GF-D8 (cell line): ENCODE measurements around the gene ROR2.

Experiments
- DNase-seq: peaks from one replicate; lab custom pipeline; 2025; lab: John Stamatoyannopoulos, UW

ROR2 gene

DNA sequence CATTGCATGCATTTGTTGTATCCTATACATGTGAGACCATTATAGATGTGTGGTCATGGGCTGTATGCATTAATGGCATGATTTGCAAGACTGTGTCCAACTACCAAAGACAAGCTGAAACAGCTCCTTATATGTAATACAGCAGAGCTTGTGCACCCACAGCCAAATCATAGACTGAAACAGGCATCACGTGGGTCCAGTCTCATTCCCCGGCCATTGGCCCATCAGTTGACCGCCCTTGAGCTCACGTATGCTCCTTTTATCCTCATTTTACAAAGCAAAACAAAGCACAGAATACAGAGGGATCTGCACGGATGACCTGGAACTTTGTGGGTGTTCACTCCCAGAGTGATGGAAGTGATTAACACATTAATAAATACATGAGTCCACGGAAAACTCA is 109.1 kb downstream of the ROR2 start:
- DNase-seq: no peak

DNA sequence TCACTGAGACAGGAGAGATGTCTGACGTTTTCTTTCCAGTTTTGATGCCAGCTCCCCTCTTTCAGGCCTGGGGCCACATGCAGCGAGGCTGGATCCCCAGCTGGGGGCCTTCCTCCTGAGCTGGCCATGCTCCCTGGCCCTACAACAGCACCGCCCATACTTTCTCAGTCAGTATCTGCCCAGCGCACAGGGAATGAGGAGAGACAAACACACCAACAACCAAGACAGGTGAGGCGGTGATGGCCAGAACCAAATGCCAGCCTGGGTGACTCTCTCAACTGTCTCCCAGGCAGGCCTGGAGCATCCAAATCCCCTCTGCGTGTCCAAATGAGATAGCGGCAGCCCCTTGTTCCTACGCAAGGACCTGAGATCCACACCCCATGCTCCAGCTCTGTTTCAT is 109.6 kb downstream of the ROR2 start:
- no peak for DNase-seq

DNA sequence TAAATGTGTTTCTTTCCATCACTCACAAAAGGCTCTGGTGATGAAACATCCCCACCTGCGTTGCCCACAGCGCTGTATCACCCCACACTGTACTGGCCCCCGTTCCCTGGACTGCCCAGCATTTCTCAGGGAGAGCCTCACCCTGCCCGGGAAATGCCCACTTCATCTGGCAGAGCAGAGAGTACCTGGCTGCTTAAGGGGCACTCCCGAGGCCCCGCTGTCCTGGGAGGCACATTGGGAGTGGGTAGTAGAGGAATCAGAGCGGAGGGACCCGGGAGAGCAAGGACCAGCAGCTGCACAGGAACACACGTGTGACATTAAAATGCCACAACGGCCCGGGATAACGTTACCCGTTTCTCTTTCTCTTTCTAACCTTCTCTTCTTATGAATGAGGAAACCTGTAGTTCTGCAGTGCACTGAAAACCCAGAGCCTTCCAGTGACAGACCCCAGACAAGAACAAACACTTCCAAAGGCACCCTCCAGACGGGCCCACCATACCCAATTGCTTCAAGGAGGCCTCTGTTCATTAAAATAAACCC is 110.0 kb downstream of the ROR2 start:
- no peak for DNase-seq

DNA sequence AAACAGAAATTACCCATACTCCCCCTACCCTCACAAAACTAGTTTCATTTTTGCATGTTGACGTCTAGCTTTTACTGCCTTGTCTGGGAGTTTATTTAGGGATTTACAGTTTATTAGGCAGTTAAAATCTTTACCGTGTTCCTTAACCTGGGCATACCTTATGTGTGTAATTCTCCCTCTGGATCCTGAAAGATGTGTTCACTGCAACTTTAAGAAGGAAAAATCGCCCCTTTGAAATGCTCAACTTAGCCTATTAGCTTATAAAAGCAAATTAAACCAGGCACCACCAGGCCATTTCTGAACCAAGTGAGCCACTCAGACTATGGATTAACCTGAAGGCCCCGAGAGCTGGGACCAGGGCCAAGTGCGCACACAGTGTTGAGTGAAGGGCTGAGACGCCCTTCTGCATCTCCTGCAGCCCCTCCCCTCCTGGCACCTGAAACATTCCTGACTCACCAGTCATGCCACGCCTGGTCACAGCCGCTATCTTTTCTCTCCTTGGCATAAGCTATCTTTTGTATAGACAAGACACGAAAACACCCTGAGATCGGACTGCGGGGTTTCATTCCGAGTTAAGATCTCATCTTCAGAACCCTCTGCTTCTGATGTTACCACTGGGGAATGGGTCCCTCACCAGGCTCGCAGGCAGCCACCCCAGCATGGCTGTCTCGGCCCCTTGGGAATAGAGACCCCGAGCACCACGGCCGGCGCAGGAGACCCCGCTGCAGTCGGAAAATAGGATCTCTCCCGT is 111.9 kb downstream of the ROR2 start:
- DNase-seq: no peak

DNA sequence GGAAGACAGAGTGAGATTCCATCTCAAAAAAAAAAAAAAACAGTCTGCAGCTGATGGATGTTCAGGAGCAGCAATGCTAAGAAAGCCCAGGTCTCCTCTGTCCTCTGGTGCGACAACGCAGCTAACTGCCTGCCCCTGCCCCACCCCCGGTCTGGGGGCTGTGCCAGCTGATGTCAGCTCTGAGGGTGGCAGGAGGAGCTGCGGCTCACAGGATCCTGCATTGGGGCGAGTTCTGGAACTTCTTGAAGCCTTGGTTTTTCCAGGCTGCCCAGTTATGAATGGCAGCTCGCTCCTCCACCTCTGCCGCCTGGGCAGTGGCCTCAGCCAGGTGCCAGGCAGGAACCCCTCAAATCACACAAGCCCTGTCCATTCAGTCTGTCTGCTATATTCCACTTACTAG is 113.5 kb downstream of the ROR2 start:
- no peak for DNase-seq

DNA sequence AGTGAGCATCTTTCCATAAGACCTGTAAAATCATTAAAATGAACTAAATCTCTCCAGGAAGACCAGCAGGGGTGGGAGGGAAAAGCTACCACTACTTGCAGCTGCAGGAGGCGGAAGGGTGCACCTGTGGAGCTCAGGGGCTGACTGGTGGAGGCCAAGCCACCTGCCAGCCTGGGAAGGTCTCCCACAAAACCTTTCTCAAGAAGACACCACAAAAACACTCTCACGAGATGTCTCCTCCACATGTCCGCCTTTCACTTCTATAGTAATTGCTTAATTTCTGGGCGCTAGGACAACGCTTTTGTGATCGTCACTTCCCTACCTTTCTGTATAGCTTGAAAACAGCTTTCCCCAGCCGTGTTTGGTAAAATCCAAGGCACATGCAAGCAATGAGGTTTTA is 114.4 kb downstream of the ROR2 start:
- no peak for DNase-seq

DNA sequence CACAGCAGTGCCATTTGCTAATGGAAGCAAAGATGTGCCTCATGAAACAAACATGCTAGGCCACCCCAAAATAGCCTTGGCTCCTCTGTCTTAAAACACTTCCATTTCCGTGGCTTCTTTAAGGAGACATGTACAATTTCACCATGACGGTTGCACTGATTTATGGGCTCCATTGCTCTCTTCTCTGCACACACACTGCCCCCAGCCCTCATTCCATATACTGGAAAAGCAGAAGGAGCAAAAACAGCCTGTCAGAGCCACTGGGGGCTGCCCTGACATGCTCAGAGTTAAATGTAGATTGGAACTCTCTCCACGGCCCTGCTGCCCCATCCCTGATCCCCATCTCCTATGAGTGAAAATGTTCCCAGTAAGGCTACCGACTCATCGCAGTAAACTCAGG is 114.8 kb downstream of the ROR2 start:
- no peak for DNase-seq

DNA sequence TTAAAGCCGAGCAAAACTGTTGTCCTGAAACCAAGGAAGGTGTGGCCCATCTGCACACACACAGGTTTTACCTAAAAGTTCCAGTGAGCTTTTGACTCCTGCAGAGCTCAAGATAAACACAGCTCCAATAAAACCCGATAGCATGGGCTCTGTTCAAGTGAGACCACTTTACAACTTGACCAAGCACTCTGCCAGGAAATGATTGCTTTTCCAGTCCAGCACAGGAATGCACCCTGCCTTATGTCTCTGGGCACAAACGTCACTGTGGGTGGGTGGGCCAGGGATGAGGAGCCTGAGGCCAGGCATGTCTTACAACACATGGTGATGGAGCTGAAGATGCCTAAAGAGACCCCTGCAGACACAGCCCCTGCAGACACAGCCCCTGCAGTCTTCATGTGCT is 115.3 kb downstream of the ROR2 start:
- DNase-seq: no peak

DNA sequence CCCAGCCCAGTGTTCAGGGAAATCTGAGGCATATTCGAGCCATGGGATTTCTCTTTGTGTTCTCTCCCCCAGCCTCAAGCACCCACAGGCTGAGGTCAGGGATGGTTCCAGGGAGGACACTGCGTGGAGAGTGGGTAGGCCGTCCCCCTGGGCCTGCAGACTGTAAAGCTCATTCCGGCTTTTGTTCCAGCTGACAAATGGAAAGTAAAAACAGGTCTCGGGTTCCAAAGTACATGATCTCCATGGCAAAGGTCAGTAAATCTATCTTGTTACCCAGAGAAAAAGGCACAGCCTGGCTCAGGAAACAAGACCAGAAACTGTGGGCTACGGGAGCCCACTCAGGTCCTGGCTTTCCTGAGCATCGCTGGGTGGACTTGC is 116.2 kb downstream of the ROR2 start:
- no peak for DNase-seq

DNA sequence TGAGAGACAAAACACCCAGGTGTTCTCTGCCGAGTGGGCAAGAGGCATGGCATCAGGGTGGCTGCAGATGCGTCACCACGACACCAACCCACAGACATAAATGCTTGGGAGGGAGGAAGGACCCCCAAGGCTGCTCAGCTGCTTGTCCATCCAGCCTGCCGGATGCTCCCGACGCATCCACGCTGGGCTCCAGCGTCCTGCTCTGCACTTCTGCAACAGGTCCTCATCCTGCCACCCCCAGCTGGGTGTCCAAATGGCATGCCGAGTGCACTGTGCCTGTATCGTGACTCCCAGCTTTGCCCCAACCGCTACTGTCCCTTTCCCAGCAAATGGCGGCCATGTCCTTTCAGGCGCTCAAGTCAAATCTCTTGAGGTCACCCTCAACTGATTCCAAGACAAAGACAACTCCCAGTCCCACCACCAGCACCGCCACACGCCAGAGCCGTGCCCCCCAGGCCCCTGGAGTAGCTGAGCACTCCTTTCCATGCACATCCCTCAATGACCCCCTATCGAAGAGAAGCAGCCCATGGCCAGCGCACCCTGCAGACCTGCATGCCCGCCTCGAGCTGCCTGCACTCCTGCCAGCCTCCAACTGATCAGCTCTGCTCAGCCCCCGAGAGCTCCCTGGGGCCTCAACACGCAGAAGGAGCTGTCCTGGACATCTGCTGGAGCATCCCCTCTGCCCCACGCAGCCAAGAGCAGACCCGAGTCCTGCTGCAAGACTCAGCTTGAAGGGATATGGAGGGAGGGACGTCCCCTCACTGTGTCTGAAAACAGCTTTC is 116.7 kb downstream of the ROR2 start:
- no peak for DNase-seq

DNA sequence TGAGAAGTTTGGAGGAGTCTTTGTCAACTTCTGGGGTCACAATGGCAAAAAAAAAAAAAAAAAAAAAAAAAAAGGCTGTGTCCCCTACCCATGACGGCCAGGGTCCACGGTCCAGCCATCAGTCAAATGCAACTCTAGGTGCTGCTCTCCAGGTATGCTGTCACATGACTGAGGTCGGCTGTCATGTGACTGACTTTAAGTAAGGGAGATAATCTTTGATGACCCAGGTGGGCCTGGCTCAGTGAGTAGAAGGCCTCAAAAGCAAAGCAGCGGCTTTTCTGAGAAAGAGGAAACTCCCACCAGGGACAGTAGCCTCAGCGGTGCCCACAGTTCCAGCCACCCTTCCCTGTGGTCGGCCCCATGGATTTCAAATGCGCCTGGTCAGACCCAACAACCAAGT is 117.7 kb downstream of the ROR2 start:
- no peak for DNase-seq

DNA sequence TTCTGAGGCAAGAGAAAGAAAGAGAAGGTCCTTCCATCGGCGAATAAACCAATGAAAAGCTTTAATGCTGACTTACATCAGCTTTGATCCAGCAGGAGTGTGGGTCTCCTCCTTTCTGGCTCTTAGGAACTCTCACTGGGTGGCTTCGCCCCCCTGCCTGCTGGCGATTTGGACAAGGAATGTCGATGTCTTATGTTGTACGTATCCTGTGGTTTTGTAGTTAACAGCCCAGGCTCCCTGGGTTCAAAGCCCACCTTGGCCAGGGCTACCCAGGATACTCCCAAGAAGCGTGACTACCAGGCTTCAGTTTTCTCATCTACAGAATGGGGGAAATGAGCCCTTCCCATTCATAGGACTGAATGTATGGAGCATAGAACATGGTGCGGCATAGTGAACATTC is 124.2 kb downstream of the ROR2 start:
- no peak for DNase-seq

DNA sequence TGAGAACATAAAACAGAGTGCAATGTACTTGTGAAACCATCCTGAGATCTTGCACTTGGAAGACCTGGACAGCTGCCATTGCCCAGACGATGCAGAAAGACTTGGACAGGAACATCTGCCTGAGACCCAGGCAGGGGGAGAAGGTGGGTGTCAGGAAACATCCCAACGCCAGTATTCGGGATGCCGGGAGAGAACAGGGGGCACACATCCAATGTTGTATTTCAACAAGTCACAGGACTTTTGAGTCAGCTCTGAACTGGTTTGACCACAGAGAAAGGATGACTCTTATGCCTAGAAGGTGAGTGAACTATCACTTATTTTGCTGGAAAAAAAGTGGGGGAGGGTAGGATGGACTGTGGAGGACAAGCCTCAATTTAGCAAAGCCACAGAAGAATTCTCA is 124.6 kb downstream of the ROR2 start:
- no peak for DNase-seq

DNA sequence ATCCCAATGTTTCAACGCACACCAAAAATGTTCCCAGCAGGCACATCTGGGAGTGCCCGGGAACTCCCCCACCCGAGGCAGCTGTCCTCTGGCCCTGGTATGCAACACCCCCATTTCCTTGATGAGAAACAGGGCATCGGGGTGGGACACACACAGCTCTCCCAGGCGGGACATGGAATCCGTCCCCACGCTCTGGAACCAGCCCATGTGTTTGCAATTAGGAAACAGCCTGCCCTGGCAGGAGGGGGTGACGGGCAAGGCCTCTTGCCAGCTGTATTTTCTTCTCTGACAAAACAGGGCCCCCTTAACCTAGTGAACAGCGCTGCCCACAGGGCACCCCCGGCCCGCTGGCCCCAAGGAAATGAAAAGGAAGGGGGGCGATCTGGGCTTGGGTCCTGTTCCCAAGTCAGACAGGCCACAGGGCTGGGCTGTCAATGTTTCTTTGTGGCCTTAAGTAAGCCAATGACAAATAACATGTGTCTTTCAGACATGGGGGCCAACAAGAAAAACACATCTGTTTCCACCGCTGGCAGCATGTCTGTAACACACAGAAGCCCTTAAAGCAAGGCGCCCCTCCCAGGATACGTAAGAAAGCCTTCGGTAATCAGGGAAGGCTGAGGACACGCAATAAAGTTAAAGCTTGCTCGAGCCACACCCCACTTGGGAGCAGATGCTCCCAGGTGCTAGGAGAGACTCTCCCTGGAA is 125.3 kb downstream of the ROR2 start:
- DNase-seq: no peak

DNA sequence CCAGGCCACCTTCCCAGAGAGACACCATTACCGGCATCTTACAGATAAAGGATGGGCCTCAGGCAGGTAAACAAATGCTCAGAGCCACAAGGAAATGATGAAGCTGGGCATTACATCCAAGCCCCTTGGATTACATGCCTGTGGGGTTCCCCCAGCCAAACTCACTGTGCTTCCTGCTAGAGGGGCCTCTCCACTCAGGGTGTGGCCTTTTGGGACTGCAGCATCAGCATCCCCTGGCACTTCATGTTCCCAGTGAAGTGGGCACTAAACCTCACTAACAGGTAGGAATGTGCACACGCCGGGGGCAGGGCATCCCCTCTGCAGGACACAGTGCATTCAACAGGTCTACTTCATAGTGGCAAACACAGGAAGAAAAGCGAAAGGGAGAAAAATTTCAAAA is 125.9 kb downstream of the ROR2 start:
- no peak for DNase-seq

DNA sequence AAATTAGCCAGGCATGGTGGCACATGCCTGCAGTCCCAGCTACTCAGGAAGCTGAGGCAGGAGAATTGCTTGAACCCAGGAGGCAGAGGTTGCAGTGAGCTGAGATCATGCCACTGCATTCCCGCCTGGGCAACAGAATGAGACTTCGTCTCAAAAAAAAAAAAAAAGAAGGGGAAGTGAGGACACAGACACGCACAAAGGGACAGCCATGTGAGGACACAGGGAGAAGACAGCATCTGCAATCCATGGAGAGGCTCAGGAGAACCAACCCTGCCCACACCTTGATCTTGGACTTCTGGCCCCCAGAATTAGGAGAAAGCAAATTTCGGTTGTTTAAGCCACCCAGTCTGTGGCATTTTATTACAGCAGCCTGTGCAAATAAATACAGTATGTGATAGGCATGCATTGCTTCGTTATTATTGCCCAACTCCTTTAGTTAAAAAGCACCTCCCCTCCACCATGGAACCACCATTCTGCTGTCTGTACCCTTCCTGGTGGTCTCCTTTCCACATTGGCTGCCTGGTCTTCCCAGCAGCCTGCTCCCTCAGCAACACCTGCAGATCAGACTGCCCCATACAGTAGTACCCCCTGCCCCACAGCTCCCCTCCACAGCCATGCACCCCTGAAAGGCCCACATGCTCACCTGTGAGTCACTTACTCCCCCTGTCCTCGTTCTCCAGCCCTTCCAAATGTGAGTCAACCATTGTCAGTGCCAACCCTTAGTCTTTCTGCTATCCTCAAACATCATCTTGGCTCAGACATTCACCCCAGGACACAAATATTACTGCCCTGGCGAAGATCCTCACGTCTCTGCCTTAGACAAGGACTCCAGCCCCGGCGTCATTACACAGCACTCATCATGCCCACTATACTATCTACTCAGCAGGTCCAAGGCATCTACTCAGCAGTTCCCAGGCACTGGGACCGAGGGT is 128.8 kb downstream of the ROR2 start:
- no peak for DNase-seq

DNA sequence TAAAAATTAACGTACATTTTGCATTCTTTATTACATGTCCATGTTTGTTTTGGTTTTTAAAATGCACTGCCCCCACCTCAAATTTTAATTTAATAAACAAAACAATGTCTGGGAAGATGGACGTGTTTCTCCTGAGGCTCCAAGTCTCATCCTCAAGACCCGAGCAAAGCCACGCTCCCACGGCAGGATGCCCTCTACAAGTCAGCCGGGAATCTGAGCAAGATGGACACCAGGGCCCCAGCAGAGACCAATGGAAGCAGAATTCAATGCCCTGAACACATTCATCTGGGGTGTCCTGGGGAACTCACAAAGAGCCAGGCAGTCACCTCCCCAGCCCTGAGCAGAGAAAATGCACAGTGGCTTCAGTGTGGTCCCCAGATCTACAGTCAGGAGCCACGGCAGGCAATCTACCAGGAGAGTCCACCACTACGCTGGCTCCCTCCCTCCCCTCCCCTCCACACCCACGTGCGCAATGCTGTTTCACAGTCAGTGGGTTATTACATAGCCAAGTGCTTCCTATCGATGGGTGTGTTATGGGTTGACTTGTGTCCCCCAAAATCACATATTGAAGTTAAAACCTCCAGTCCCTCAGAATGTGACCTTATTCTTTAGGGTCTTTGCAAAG is 129.8 kb downstream of the ROR2 start:
- DNase-seq: no peak

DNA sequence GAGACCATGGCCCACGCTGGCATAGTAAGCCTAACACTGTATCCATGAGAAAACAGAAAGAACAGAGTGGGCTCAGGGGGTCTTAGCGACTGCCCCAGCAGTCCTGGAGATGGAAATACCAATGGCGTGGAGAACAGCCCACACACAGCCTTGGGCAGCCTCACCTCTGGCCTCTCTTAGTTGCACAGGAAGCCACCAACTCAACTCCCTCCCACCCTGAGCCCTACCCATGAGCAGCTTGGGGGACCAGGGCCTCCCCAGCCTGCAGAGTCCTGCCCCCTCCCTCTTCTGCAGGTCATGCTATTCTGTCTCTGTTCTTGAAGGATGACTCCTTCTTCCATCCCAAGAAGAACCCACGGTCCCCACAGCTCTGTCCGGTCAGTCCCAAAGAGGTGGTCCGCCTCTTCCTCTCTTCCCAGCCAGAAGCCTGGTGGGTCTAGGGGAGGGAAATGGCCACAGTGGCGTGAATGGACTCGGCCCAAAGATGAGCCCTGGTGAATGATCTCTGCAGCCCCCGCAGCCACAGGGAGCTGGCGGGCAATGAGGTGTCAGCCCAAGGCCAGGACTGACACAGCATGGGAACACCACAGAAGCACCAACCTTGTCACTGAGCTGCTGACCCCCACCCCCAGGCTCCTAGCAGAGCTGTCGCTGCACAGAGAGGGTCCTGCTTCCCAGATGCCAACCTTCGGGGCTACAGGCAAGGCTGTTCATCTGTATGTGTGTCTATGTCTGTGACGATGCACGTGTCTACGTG is 131.2 kb downstream of the ROR2 start:
- DNase-seq: no peak

DNA sequence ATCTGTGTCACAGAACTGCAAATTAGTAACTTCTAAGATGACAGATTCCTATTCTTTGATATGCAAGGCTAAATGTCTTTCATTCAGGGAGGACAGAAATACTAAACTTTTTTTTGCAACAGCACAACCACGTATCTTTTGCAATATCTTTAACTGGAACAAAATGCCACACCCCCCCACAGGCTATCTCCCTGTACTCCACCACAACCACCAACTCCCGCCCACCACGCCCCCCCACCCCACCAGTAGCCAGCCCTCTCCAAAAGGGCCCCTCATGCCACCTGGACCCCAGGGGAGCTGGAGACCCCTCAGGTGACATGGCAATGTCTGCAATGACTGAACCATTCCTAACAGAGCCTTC is 131.8 kb downstream of the ROR2 start:
- no peak for DNase-seq

DNA sequence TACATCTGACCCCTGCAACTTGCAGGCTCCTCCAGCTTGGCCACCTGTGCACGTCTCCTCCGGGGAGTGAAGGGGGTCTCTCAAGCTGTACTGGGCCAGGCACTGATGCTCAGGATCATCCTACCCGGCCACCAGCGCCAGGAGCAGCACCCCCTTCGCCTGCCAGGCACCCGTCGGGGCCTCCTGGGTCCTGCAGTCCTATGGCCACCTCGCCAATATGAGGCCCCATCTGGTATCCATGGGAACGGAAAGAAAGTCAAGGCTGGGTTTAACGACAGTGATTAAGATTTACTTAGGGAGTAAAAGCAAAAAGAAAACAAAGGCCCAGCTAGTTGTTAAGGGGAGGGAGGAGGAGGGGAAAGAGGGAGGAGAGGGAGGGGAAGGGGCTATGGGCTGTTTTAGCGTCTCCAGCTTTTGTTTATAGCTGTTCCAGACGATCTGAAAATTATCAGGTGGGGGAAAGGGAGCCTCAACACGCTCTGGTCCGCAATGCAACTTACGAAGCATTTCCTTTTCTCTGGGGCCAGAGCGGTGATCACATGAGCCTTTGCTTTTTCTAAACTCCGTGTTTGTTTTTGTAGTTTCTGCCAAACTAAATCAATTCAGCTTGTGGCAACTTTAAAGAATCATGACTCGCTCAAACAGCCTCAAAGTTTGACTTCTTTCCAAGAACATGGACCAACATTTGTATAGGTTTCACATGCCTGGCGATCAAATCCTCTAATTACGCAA is 132.4 kb downstream of the ROR2 start:
- DNase-seq: no peak
